H9 (cell line): ENCODE data around the gene AVEN. TPM values are rescaled to one million over a fixed set of nuclear protein-coding genes. Genes with fewer than 3 reads are reported as not detected.

Experiments used
- DNase-seq: peaks from one replicate; pipeline ENCODE4 v3.0.0-alpha.2; 2017
- H2AFZ ChIP-seq: one replicate; pipeline ENCODE4 v1.6.1; 2013; ENCODE audit warnings: mild to moderate bottlenecking, low read length, control low read depth, moderate library complexity
- H2AK5ac ChIP-seq: 2 replicates; pipeline ENCODE4 v1.6.1; 2013; ENCODE audit warnings: low read length, control low read depth, mixed read lengths; ENCODE audit not compliant: insufficient read length
- H2BK120ac ChIP-seq: one replicate; pipeline ENCODE4 v1.6.1; 2013; ENCODE audit warnings: low read depth, mild to moderate bottlenecking, low read length, control low read depth, inconsistent platforms; ENCODE audit not compliant: poor library complexity, severe bottlenecking
- H2BK12ac ChIP-seq: 2 replicates; pipeline ENCODE4 v1.6.1; 2013; ENCODE audit warnings: low read length, control low read depth, mixed read lengths, low read depth; ENCODE audit not compliant: insufficient read length
- H2BK15ac ChIP-seq: 2 replicates; pipeline ENCODE4 v1.6.1; 2013; ENCODE audit warnings: low read depth, low read length, control low read depth
- H2BK20ac ChIP-seq: one replicate; pipeline ENCODE4 v1.6.1; 2013; ENCODE audit warnings: low read depth, mild to moderate bottlenecking, low read length, control low read depth, inconsistent platforms; ENCODE audit not compliant: poor library complexity, severe bottlenecking
- H2BK5ac ChIP-seq: 2 replicates; pipeline ENCODE4 v1.6.1; 2013; ENCODE audit warnings: low read length, control low read depth, mixed read lengths; ENCODE audit not compliant: insufficient read length
- H3K14ac ChIP-seq: 2 replicates; pipeline ENCODE4 v1.6.1; 2013; ENCODE audit warnings: low read length, control low read depth; ENCODE audit not compliant: insufficient read depth
- H3K18ac ChIP-seq: 2 replicates; pipeline ENCODE4 v1.6.1; 2013; ENCODE audit warnings: low read depth, mild to moderate bottlenecking, mixed read lengths, low read length, control low read depth; ENCODE audit not compliant: insufficient read length
- H3K23ac ChIP-seq: 2 replicates; pipeline ENCODE4 v1.6.1; 2013; ENCODE audit warnings: low read length, control low read depth, mixed read lengths, low read depth; ENCODE audit not compliant: insufficient read length
- H3K23me2 ChIP-seq: 2 replicates; pipeline ENCODE4 v1.6.1; 2013; ENCODE audit warnings: low read depth, mild to moderate bottlenecking, mixed read lengths, low read length, control low read depth; ENCODE audit not compliant: insufficient read length, poor library complexity, severe bottlenecking
- H3K27ac ChIP-seq: 2 replicates; pipeline ENCODE4 v1.5.1; 2013; ENCODE audit warnings: low read length, control low read depth, mixed read lengths, low read depth; ENCODE audit not compliant: insufficient read length
- H3K27me3 ChIP-seq: 2 replicates; pipeline ENCODE4 v1.6.1; 2013; ENCODE audit warnings: low read length, control low read depth, inconsistent platforms; ENCODE audit not compliant: insufficient read depth
- H3K4ac ChIP-seq: 2 replicates; pipeline ENCODE4 v1.6.1; 2013; ENCODE audit warnings: low read depth, mild to moderate bottlenecking, control low read depth, inconsistent platforms, low read length, moderate library complexity
- H3K4me1 ChIP-seq: 2 replicates; pipeline ENCODE4 v1.6.1; 2013; ENCODE audit warnings: low read length, control low read depth, inconsistent platforms; ENCODE audit not compliant: insufficient read depth
- H3K4me2 ChIP-seq: 2 replicates; pipeline ENCODE4 v1.6.1; 2013; ENCODE audit warnings: low read length, control low read depth, mixed read lengths; ENCODE audit not compliant: insufficient read length, insufficient read depth
- H3K56ac ChIP-seq: 2 replicates; pipeline ENCODE4 v1.6.1; 2013; ENCODE audit warnings: low read depth, mild to moderate bottlenecking, mixed read lengths, low read length, control low read depth; ENCODE audit not compliant: insufficient read length
- H3K79me1 ChIP-seq: 2 replicates; pipeline ENCODE4 v1.6.1; 2013; ENCODE audit warnings: low read depth, mild to moderate bottlenecking, moderate library complexity, low read length, control low read depth, inconsistent platforms; ENCODE audit not compliant: insufficient read depth, poor library complexity, severe bottlenecking
- H3K79me2 ChIP-seq: 2 replicates; pipeline ENCODE4 v1.6.1; 2013; ENCODE audit warnings: low read length, control low read depth, inconsistent platforms; ENCODE audit not compliant: insufficient read depth
- H3K9ac ChIP-seq: 2 replicates; pipeline ENCODE4 v1.6.1; 2013; ENCODE audit warnings: low read length, control low read depth, mixed read lengths; ENCODE audit not compliant: insufficient read length; ENCODE audit errors: extremely low read depth
- H3K9me3 ChIP-seq: one replicate; pipeline ENCODE4 v1.6.1; 2013; ENCODE audit warnings: low read depth, low read length, inconsistent platforms; ENCODE audit not compliant: control insufficient read depth
- H3T11ph ChIP-seq: one replicate; pipeline ENCODE4 v1.6.1; 2013; ENCODE audit warnings: mild to moderate bottlenecking, low read length, control low read depth, inconsistent platforms
- H4K20me1 ChIP-seq: one replicate; pipeline ENCODE4 v1.6.1; 2013; ENCODE audit not compliant: control insufficient read depth, insufficient read length, insufficient read depth
- H4K5ac ChIP-seq: 2 replicates; pipeline ENCODE4 v1.6.1; 2013; ENCODE audit warnings: low read depth, mild to moderate bottlenecking, mixed read lengths, low read length, control low read depth; ENCODE audit not compliant: insufficient read length
- H4K8ac ChIP-seq: replicated peaks from 2 replicates; pipeline ENCODE4 v1.6.1; 2013; ENCODE audit warnings: low read length, control low read depth, mixed read lengths, low read depth; ENCODE audit not compliant: insufficient read length
- H4K91ac ChIP-seq: 2 replicates; pipeline ENCODE4 v1.6.1; 2013; ENCODE audit warnings: low read depth, mild to moderate bottlenecking, moderate library complexity, mixed read lengths, low read length, control low read depth; ENCODE audit not compliant: insufficient read length
- H3K27ac Mint-ChIP-seq, 3 experiments: 2 replicates in 2 of 3; 3 replicates in 1 of 3; pipeline ENCODE4 v1.8.0; 2020 to 2021; ENCODE audit warnings: mixed read lengths in 3 of 3, mild to moderate bottlenecking in 1 of 3, moderate library complexity in 1 of 3
- H3K27me3 Mint-ChIP-seq: 2 replicates; pipeline ENCODE4 v1.8.0; 2021; ENCODE audit warnings: low read depth, mild to moderate bottlenecking, moderate library complexity, mixed read lengths
- H3K36me3 Mint-ChIP-seq, 3 experiments: 2 replicates in 2 of 3; 3 replicates in 1 of 3; pipeline ENCODE4 v1.8.0; 2020 to 2021; ENCODE audit warnings: low read depth in 3 of 3, mixed read lengths in 3 of 3; ENCODE audit not compliant: insufficient read depth in 1 of 3
- H3K4me1 Mint-ChIP-seq, 2 experiments: 2 replicates each; pipeline ENCODE4 v1.8.0; 2020; ENCODE audit warnings: mixed read lengths in 2 of 2
- H3K4me3 Mint-ChIP-seq, 2 experiments: 2 replicates in 1 of 2; 3 replicates in 1 of 2; pipeline ENCODE4 v1.8.0; 2020 to 2021; ENCODE audit warnings: mild to moderate bottlenecking in 2 of 2, mixed read lengths in 2 of 2, moderate library complexity in 1 of 2
- H3K9me3 Mint-ChIP-seq, 2 experiments: 2 replicates in 1 of 2; 3 replicates in 1 of 2; pipeline ENCODE4 v1.8.0; 2020; ENCODE audit warnings: mild to moderate bottlenecking in 2 of 2, mixed read lengths in 2 of 2, moderate library complexity in 1 of 2
- CTCF ChIP-seq: fragments of 200-600 bp; sonication (generic); conservative IDR thresholded peaks from 3 replicates; pipeline ENCODE4 v1.8.0; 2021; ENCODE audit warnings: antibody characterized with exemption, mild to moderate bottlenecking
- WGBS: extraction: QIAGEN DNeasy Blood & Tissue Kit; methylation state at CpG from one replicate; pipeline ENCODE4 v1.1.7; 2013; ENCODE audit warnings: missing lambda C conversion rate, low lambda C conversion rate, mixed read lengths; ENCODE audit not compliant: insufficient read length; ENCODE audit errors: extremely low coverage; 5-methylcytosine and 5-hydroxymethylcytosine counted together
- total RNA-seq: library from RNA; stranded (reverse); gene quantifications from 2 replicates; pipeline ENCODE4 v1.2.1, GENCODE V29; 2021

Gene AVEN
- total RNA-seq, 1 experiment from 2014 or later, result 16.1 TPM

DNA sequence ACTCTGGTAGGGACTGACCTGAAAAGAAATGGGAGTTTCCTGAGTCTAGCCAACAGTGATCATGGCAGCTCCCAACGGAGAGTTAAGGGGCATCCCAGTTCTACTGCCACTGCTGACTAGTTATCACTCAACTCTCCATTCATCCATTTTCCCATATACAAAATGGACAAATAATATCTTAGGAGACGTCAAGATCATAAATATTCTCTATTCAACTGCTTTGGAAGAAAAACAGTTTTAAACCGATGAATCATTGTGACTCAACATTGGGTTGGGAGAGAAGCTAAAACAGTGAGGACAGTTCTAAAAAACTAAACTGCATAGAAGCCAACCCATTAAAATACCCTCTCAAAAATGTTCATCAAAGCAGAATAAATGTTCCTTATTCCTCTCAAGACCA is 128.3 kb downstream of the AVEN start:
- WGBS, result no CpG with 5 or more reads among the region's 3 CpGs
- H3K4me1 Mint-ChIP-seq, result peaks cover 29 to 31% of the 10 kb centered on the region in 2 experiments
- H3T11ph ChIP-seq, result no peak overlapping the region
- no peak overlapping the region for H3K4me2 ChIP-seq
- H3K36me3 Mint-ChIP-seq, result no peaks in the 10 kb centered on the region
- H2BK12ac ChIP-seq, result no peak overlapping the region
- no peaks in the 10 kb centered on the region for H3K27me3 ChIP-seq
- H3K9me3 Mint-ChIP-seq, result no peaks in the 10 kb centered on the region
- no peak overlapping the region for H3K23ac ChIP-seq
- no peak overlapping the region for H3K18ac ChIP-seq
- no peaks in the 10 kb centered on the region for H3K9me3 ChIP-seq
- no peak overlapping the region for H3K4ac ChIP-seq
- H3K27ac Mint-ChIP-seq, result no peak overlapping the region
- H2BK20ac ChIP-seq, result no peak overlapping the region
- H4K5ac ChIP-seq, result no peak overlapping the region
- peaks cover 4% of the 10 kb centered on the region; the same call in 1 of the 2 replicates for H3K4me1 ChIP-seq
- no peak for DNase-seq
- H4K20me1 ChIP-seq, result no peaks in the 10 kb centered on the region
- no peak overlapping the region for H2BK5ac ChIP-seq
- no peaks in the 10 kb centered on the region for H3K79me2 ChIP-seq
- H3K4me3 Mint-ChIP-seq, result no peak overlapping the region
- no peak overlapping the region for H3K56ac ChIP-seq
- H4K8ac ChIP-seq, result no peak overlapping the region
- H3K9ac ChIP-seq, result no peak overlapping the region
- no peaks in the 10 kb centered on the region for H3K79me1 ChIP-seq
- H3K27ac ChIP-seq, result no peak overlapping the region
- no peaks in the 10 kb centered on the region for H3K23me2 ChIP-seq
- no peak overlapping the region for H2AK5ac ChIP-seq
- H2AFZ ChIP-seq, result no peak overlapping the region
- H2BK15ac ChIP-seq, result no peak overlapping the region
- H2BK120ac ChIP-seq, result no peak overlapping the region
- H4K91ac ChIP-seq, result no peak overlapping the region
- no peaks in the 10 kb centered on the region for H3K27me3 Mint-ChIP-seq
- TF ChIP-seq CTCF, result no peak
- no peak overlapping the region for H3K14ac ChIP-seq
